ENCODE results near the gene IL31.
"Not testable (repeated sequence)": the region's sequence is repeated elsewhere in the genome, so short reads cannot be mapped to it uniquely, and the experiment has no call there.

Gene IL31

DNA sequence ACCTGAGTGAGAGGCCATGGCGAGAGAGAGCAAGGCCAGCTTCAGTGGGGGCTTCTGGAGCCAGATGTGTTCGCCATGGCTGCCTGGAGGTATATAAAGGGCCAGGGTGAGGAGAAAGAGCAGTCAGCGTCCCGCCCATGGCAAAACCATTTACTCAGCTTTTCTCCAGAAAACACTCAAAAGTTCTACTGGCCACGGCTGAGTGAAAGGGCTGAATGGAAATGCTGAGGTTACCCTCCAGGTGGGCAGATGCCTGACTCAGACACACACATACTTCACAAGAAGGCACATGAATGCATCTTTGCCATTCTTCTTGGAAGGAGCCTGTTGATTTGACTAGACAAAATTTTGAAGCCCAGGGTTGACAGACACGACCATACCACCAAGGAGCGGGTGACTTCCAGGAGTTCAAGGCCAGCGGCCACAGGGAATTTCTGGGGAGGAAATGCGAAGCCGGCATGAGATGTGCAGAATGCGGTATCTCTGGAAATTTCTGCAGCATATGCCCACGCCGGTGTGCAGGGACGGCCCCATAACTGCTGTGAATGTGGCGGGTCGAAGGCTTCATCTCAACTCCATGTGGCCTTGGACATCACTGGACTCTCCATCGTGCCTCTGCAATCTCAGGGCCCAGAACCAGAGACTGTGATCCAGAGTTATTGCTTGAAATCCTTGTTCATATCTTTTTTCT, at the start of gene IL31:
Gene IL31 (minus strand): TSS at position 67 of the 691 bp plus-strand sequence. CDS start 49 bp downstream, at position 18.
- no peak for DNase-seq (ENCODE audit: low read depth)

GRCh38 chr12:122216445-122216844, 42.4 kb upstream of the IL31 start:
- DNase-seq (ENCODE audit: low read depth) = no peak

DNA sequence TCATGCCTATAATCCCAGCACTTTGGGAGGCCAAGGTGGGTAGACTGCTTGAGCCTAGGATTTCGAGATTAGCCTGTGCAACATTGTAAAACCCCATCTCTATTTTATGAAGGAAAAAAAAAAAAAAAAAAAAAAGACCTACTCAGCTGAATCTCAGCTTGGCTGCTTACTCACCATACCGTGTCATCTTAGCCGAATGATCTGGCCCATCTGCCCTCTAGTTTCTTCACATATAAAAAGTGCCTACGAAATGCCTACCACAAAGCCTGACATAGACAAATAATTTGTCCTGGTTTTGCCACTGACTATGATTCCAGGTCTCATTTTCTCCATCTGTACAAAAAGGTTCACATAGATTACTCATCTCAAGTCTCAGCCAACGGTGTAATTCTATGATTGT, 41.8 kb upstream of the IL31 start:
- peak; percentile 81 for DNase-seq (ENCODE audit: low read depth)

- DNase-seq (ENCODE audit: low read depth) = no peak
Observed at GRCh38 chr12:122208073-122208820, 34.2 kb upstream of the IL31 start.

DNA sequence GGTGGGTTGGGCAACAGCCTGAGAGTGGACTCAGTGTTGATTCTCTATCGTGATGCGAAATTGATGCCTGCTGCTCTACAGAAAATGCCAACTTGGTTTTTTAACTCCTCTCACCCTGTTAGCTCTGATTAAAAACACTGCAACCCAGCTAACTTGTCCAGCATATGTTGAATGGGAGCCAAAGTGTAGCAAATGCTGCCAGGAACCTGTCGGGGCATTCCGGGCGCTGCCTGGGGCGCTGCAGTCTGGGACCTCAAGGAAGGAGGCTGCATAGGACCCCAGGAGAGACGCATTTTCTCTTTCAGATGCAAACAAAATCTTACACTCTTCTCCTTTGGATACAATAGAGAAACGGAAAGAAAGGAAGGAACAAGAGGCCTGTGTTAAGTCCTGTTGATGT, 33.4 kb upstream of the IL31 start:
- DNase-seq (ENCODE audit: low read depth) = no peak

DNA sequence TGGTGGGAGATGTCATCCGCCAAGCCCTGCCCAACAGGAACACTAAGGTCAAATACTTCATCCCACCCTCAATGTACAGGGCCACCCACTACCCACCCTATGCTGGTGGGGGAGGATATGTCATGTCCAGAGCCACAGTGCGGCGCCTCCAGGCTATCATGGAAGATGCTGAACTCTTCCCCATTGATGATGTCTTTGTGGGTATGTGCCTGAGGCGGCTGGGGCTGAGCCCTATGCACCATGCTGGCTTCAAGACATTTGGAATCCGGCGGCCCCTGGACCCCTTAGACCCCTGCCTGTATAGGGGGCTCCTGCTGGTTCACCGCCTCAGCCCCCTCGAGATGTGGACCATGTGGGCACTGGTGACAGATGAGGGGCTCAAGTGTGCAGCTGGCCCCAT, 33.0 kb upstream of the IL31 start:
- DNase-seq (ENCODE audit: low read depth) = no peak

DNA sequence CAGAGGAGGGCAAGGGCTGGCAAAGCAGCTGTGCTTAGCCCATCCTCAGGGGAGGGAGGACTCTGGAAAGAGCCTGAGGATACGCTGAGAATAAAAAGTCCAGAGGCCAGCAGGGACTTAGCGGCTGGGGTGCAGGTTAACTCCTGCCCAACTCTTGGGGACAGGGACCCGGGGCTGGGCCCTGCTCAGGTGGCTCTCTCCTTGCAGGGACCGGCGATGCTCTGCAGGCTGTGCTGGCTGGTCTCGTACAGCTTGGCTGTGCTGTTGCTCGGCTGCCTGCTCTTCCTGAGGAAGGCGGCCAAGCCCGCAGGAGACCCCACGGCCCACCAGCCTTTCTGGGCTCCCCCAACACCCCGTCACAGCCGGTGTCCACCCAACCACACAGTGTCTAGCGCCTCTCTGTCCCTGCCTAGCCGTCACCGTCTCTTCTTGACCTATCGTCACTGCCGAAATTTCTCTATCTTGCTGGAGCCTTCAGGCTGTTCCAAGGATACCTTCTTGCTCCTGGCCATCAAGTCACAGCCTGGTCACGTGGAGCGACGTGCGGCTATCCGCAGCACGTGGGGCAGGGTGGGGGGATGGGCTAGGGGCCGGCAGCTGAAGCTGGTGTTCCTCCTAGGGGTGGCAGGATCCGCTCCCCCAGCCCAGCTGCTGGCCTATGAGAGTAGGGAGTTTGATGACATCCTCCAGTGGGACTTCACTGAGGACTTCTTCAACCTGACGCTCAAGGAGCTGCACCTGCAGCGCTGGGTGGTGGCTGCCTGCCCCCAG, 32.3 kb upstream of the IL31 start:
- no peak for DNase-seq (ENCODE audit: low read depth)

GRCh38 chr12:122205053-122205925, 31.3 kb upstream of the IL31 start:
- no peak for DNase-seq (ENCODE audit: low read depth)

GRCh38 chr12:122204167-122205052, 30.4 kb upstream of the IL31 start:
- DNase-seq (ENCODE audit: low read depth) = no peak

GRCh38 chr12:122203301-122204166, 29.5 kb upstream of the IL31 start, which contains the start of gene B3GNT4:
Gene B3GNT4, plus strand, starts transcription at chr12:122203709. Its CDS starts 910 bp downstream, at chr12:122204619.
- DNase-seq (ENCODE audit: low read depth) = peak; percentile 72

DNA sequence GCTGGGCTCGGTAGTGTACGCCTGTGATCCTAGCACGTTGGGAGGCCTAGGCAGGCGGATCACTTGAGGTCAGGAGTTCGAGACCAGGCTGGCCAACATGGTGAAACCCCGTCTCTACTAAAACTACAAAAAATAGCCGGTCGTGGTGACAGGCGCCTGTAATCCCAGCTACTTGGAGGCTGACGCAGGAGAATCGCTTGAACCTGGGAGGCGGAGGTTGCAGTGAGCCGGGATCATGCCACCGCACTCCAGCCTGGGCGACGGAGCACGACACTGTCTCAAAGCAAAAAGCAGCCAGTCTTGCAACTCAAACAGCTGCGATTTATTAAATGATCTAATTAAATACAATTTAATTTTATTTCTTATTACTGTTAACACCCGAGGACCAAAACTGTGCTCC, 28.8 kb upstream of the IL31 start:
- not testable (repeated sequence) for DNase-seq (ENCODE audit: low read depth)

- no peak for DNase-seq (ENCODE audit: low read depth)
Observed at GRCh38 chr12:122202017-122202416, 28.0 kb upstream of the IL31 start.

DNA sequence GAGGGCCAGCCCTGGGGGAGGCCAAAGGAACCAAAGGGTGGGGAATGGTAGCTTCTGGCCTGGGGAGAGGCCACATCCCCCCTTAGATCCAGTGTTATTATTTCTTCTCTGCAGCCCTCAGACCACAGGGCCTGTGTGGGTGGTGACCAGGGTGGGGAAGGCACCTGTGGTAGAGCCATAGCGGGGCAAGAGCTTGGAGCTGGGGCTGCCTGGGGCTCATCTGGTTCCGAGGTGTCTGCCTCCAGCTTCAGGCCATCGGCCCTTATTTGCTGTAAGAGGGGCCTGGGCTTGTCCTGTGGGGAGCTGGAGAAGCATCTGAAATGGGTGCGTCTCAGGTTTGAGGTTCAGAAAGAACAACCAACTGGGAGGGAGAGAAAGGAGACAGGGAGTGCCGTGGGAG, 27.4 kb upstream of the IL31 start:
- DNase-seq (ENCODE audit: low read depth) = no peak

- DNase-seq (ENCODE audit: low read depth) = no peak
Observed at GRCh38 chr12:122200541-122201175, 26.6 kb upstream of the IL31 start.

GRCh38 chr12:122199484-122200355, 25.7 kb upstream of the IL31 start:
- DNase-seq (ENCODE audit: low read depth) = no peak

GRCh38 chr12:122197612-122197966, 23.6 kb upstream of the IL31 start:
- no peak for DNase-seq (ENCODE audit: low read depth)

GRCh38 chr12:122195405-122195804, 21.4 kb upstream of the IL31 start:
- DNase-seq (ENCODE audit: low read depth) = peak; percentile 34

- DNase-seq (ENCODE audit: low read depth) = no peak
Observed at GRCh38 chr12:122194804-122195203, 20.8 kb upstream of the IL31 start.

Measured in ELR (cell line).